Osteocyte (in vitro differentiated cells): ENCODE results near the gene ZNF850. TPM values are rescaled to one million over a fixed set of nuclear protein-coding genes. Genes with fewer than 3 reads are reported as not detected.

ENCODE experiments used
- DNase-seq: peaks from one replicate; pipeline ENCODE4 v3.0.0; 2021; ENCODE audit warnings: mixed read lengths; ENCODE audit not compliant: unreplicated experiment; ENCODE audit errors: extremely low spot score
- H3K27ac Mint-ChIP-seq: one replicate; pipeline ENCODE4 v1.8.0; 2021; ENCODE audit warnings: mild to moderate bottlenecking, mixed read lengths; ENCODE audit not compliant: unreplicated experiment
- H3K27me3 Mint-ChIP-seq: one replicate; pipeline ENCODE4 v1.8.0; 2021; ENCODE audit warnings: mixed read lengths; ENCODE audit not compliant: unreplicated experiment
- H3K36me3 Mint-ChIP-seq: one replicate; pipeline ENCODE4 v1.8.0; 2021; ENCODE audit warnings: mixed read lengths; ENCODE audit not compliant: unreplicated experiment
- H3K4me1 Mint-ChIP-seq: one replicate; pipeline ENCODE4 v1.8.0; 2021; ENCODE audit warnings: mixed read lengths; ENCODE audit not compliant: unreplicated experiment
- H3K4me3 Mint-ChIP-seq: one replicate; pipeline ENCODE4 v1.8.0; 2021; ENCODE audit warnings: mild to moderate bottlenecking, moderate library complexity, mixed read lengths; ENCODE audit not compliant: unreplicated experiment
- H3K9me3 Mint-ChIP-seq: one replicate; pipeline ENCODE4 v1.8.0; 2021; ENCODE audit warnings: mixed read lengths; ENCODE audit not compliant: unreplicated experiment
- CTCF ChIP-seq: fragments of 200-600 bp; sonication (generic); IDR thresholded peaks from 2 replicates; pipeline ENCODE4 v1.5.0; 2021; ENCODE audit warnings: antibody characterized with exemption, mild to moderate bottlenecking, moderate library complexity
- total RNA-seq: library from RNA; stranded (reverse); gene quantifications from 2 replicates; pipeline ENCODE4 v1.2.1, GENCODE V29; 2021

Gene ZNF850
- total RNA-seq, 1 donor from 2014 or later: 2.8 TPM

GRCh38 chr19:36679455-36679854 is 93.2 kb downstream of the ZNF850 start:
- Mint-ChIP-seq H3K27ac (no peak overlapping the region), H3K27me3 (no peaks in the 10 kb centered on the region), H3K4me1 (no peaks in the 10 kb centered on the region), H3K9me3 (peaks cover 19% of the 10 kb centered on the region), H3K4me3 (no peak overlapping the region), H3K36me3 (peaks cover 54% of the 10 kb centered on the region)
- no peak for DNase-seq
- no peak for TF ChIP-seq CTCF

- Mint-ChIP-seq H3K27me3 (no peaks in the 10 kb centered on the region), H3K4me3 (no peak overlapping the region), H3K27ac (no peak overlapping the region), H3K9me3 (peaks cover 40% of the 10 kb centered on the region), H3K36me3 (peaks cover 50% of the 10 kb centered on the region), H3K4me1 (peaks cover under 1% of the 10 kb centered on the region)
- DNase-seq: no peak
- TF ChIP-seq CTCF: no peak
Observed at GRCh38 chr19:36674201-36674600, 98.4 kb downstream of the ZNF850 start.

GRCh38 chr19:36672368-36672767 is 100.2 kb downstream of the ZNF850 start:
- H3K4me1 Mint-ChIP-seq: peaks cover 11% of the 10 kb centered on the region
- H3K36me3 Mint-ChIP-seq: peaks cover 43% of the 10 kb centered on the region
- H3K27me3 Mint-ChIP-seq: no peaks in the 10 kb centered on the region
- no peak overlapping the region for H3K4me3 Mint-ChIP-seq
- no peak overlapping the region for H3K27ac Mint-ChIP-seq
- DNase-seq: no peak
- peaks cover 39% of the 10 kb centered on the region for H3K9me3 Mint-ChIP-seq
- no peak for TF ChIP-seq CTCF

GRCh38 chr19:36668646-36669045 is 104.0 kb downstream of the ZNF850 start:
- H3K27me3 Mint-ChIP-seq: no peaks in the 10 kb centered on the region
- TF ChIP-seq CTCF: no peak
- peak overlapping the region; percentile 51 for H3K4me3 Mint-ChIP-seq
- no peak for DNase-seq
- H3K9me3 Mint-ChIP-seq: peaks cover 40% of the 10 kb centered on the region
- peaks cover 27% of the 10 kb centered on the region for H3K4me1 Mint-ChIP-seq
- peaks cover 57% of the 10 kb centered on the region for H3K36me3 Mint-ChIP-seq
- H3K27ac Mint-ChIP-seq: no peak overlapping the region

- TF ChIP-seq CTCF: no peak
- Mint-ChIP-seq H3K27ac (peak overlapping the region; percentile 58), H3K4me1 (peaks cover 27% of the 10 kb centered on the region), H3K27me3 (no peaks in the 10 kb centered on the region), H3K4me3 (peak overlapping the region; percentile 98), H3K9me3 (peaks cover 36% of the 10 kb centered on the region), H3K36me3 (peaks cover 54% of the 10 kb centered on the region)
- no peak for DNase-seq
Observed at GRCh38 chr19:36665832-36666231, 106.8 kb downstream of the ZNF850 start.

Other genes starting within 250 kb of the ZNF850 start
- gene ZNF260, start 244.5 kb downstream of the ZNF850 start, total RNA-seq: 16.4 and 20.9 TPM in 2 replicates
- gene ZNF529, start 199.5 kb downstream of the ZNF850 start, total RNA-seq: 18.3 and 18.8 TPM in 2 replicates
- gene ZNF382, start 167.5 kb downstream of the ZNF850 start, total RNA-seq: 13.2 and 15.0 TPM in 2 replicates
- gene ZNF461, start 106.0 kb downstream of the ZNF850 start, total RNA-seq: 10.3 and 10.7 TPM in 2 replicates
- gene ZNF567, start 85.2 kb downstream of the ZNF850 start, total RNA-seq: 5.6 and 6.6 TPM in 2 replicates
- gene ZNF790, start 65.6 kb upstream of the ZNF850 start, total RNA-seq: 10.1 and 10.3 TPM in 2 replicates
- gene ZNF345, start 78.1 kb upstream of the ZNF850 start, total RNA-seq: 10.0 and 11.6 TPM in 2 replicates
- 3.2 and 3.4 TPM in 2 replicates for gene ZNF829, start 143.5 kb upstream of the ZNF850 start, total RNA-seq
- 11.5 and 13.2 TPM in 2 replicates for gene ZNF568, start 143.5 kb upstream of the ZNF850 start, total RNA-seq